ENCODE data around the gene SLC50A1. TPM values are rescaled to one million over a fixed set of nuclear protein-coding genes. Genes with fewer than 3 reads are reported as not detected.

The SLC50A1 gene, protein sequence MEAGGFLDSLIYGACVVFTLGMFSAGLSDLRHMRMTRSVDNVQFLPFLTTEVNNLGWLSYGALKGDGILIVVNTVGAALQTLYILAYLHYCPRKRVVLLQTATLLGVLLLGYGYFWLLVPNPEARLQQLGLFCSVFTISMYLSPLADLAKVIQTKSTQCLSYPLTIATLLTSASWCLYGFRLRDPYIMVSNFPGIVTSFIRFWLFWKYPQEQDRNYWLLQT
- 32.2 to 36.2 TPM (median 34.4 TPM) in 5 replicates for total RNA-seq (2022; extraction: Qiagen RNA extraction; ENCODE audit: low read depth)

GRCh38 chr1:155135415-155136028 is at the start of gene SLC50A1:
Gene SLC50A1 (plus strand): TSS chr1:155135852. CDS start chr1:155135912, 60 bp downstream.

DNA sequence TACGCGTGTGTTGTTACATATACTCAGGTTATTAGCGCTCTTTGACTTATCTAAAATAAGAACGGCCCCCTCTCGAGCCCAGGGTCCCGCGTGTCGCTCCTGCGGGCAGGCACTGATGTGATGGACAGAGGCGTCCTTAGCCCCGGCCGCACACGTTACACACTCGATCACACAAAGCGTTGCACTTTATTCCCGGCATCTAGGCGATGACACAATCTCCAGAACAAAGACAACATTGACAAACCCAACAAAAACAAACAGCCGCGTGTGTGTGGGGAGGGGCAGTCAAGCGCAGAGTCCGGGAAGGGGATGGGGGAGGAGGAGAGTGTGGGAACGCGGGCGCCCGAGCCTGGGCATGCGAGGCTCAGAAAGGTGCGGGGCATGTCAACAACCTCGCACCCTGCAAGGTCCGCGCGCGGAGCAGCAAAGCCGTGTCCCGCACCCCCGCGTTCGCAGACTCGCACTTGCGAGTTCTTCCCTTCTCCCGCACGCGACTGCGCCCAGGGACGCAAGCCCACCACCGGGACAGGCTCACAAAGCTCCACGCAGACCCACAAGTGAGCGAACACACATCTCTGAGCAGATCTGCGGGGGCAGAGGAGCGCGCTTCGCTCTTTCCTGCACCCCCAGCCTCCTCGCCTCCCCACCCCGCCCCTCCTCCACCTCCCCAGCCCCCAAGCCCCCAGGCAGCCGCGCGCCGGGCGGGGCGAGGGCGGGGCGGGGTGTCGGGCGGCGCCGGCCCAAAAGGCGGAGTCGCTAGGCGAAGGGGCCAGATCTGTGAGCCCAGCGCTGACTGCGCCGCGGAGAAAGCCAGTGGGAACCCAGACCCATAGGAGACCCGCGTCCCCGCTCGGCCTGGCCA is 8.3 kb upstream of the SLC50A1 start, which contains the start of gene EFNA1:
Gene EFNA1 (plus strand): TSS at position 772 of the 862 bp plus-strand sequence. CDS start 102 bp downstream, outside the sequence.

GRCh38 chr1:155139895-155140629 is 4.4 kb downstream of the SLC50A1 start, which contains the start of gene DPM3:
Gene DPM3 (minus strand): TSS chr1:155140531. CDS start chr1:155140240, 291 bp downstream.

DNA sequence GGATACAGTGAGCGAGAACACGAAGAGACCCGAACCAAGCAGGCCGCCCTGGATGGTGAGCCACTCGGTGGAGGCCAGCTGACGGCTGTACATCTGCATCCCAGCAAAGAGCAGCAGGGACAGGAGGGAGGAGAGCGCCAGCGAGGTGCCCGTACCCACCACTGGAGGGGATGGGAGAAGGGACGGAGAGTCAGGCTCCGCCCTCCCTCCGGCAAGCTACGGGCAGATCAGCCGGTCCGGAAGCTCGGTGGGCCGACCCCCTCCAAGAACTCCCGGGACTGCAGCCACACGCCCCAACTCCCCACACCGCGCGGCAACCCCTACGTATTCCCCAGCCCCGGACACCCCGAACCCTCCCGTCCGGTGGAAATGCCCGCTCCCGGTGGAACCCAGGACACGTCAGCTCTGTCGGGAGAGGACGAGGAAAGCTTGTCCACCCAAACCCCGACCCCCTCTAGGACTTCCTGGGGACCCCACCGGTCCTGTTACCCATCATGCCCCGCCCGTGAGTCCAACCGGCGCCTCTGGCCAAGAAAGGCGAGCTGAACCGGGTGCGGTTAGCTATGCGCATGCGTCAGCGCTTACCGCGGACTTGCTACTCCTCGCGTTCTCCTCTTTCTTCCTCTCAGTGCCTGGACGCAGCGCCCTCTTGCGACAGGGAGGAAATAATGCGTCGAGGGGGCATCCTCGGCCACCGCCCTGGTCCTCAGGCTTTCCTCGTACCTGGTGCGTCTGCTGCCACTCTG is 37.3 kb downstream of the SLC50A1 start, which contains the start of gene KRTCAP2:
Gene KRTCAP2 (minus strand): TSS at position 573 of the 746 bp plus-strand sequence. CDS start 80 bp downstream, at position 493.

DNA sequence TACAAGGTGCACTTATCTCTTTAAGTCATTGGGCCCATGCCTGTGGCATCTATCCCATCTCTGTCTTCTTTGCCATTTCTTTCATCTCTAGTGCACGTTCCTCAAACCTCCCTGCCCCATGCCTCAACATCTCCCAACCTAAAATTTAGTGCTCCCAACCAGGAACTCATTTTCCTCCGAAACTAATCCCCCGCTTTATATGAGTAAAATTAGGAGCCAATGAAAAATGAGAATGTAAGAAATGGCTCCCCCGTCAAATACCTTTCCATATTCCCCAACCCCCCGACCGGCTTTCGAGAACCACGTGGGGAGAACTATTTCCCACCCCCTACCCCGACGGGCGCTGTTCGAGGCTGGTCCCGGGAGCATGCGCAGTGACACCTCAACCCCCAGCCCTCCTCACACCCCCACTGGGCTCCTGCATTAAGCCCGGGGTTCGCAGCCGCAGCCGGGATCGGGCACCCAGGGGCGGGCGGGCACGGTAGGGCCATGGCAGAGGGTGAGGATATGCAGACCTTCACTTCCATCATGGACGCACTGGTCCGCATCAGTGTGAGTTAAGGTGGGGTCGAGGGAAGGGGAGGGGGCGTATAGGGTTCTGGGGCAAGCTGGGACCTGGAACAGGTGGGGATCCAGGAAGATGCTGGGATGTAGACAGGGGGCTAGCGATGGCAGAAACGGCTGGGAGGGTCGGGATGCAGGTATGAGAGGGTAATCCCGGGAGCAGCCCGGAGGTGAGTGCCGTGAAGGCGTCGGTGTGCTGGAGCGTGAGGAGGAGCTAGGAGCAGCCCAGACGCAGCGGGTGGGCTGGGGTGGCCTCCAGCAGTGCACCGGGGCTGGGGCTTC is 38.0 kb downstream of the SLC50A1 start, which contains the start of gene TRIM46:
Gene TRIM46 (plus strand): TSS at position 372 of the 846 bp plus-strand sequence. CDS start 118 bp downstream, at position 490.

Other genes with a start within 250 kb of the SLC50A1 start
- gene PMVK, start 199.1 kb upstream of the SLC50A1 start, total RNA-seq (2022; extraction: Qiagen RNA extraction; ENCODE audit: low read depth), result 38.2 to 44.2 TPM (median 41.9 TPM) in 5 replicates
- 12.4 to 16.4 TPM (median 15.2 TPM) in 5 replicates for gene PBXIP1, start 179.8 kb upstream of the SLC50A1 start, total RNA-seq (2022; extraction: Qiagen RNA extraction; ENCODE audit: low read depth)
- 19.2 to 24.9 TPM (median 22.4 TPM) in 5 replicates for gene PYGO2, start 174.1 kb upstream of the SLC50A1 start, total RNA-seq (2022; extraction: Qiagen RNA extraction; ENCODE audit: low read depth)
- gene SHC1, start 165.1 kb upstream of the SLC50A1 start, total RNA-seq (2022; extraction: Qiagen RNA extraction; ENCODE audit: low read depth), result 128 to 148 TPM (median 144 TPM) in 5 replicates
- gene CKS1B, start 161.2 kb upstream of the SLC50A1 start, total RNA-seq (2022; extraction: Qiagen RNA extraction; ENCODE audit: low read depth), result 314 to 378 TPM (median 356 TPM) in 5 replicates
- 38.6 to 46.1 TPM (median 42.8 TPM) in 5 replicates for gene FLAD1, start 152.5 kb upstream of the SLC50A1 start, total RNA-seq (2022; extraction: Qiagen RNA extraction; ENCODE audit: low read depth)
- not detected in 5 replicates for gene LENEP, start 142.3 kb upstream of the SLC50A1 start, total RNA-seq (2022; extraction: Qiagen RNA extraction; ENCODE audit: low read depth)
- 16.3 to 24.6 TPM (median 22.0 TPM) in 5 replicates for gene ZBTB7B, start 133.1 kb upstream of the SLC50A1 start, total RNA-seq (2022; extraction: Qiagen RNA extraction; ENCODE audit: low read depth)
- 0.32 to 0.79 TPM (median 0.43 TPM) in 4 of 5 replicates, not detected in the other for gene DCST2, start 102.1 kb upstream of the SLC50A1 start, total RNA-seq (2022; extraction: Qiagen RNA extraction; ENCODE audit: low read depth)
- gene DCST1, start 102.0 kb upstream of the SLC50A1 start, total RNA-seq (2022; extraction: Qiagen RNA extraction; ENCODE audit: low read depth), result 0.02 TPM in 1 of 5 replicates, not detected in the others
- gene ADAM15, start 84.5 kb upstream of the SLC50A1 start, total RNA-seq (2022; extraction: Qiagen RNA extraction; ENCODE audit: low read depth), result 53.3 to 78.1 TPM (median 69.5 TPM) in 5 replicates
- 7.0 to 10.0 TPM (median 8.4 TPM) in 5 replicates for gene EFNA4, start 72.1 kb upstream of the SLC50A1 start, total RNA-seq (2022; extraction: Qiagen RNA extraction; ENCODE audit: low read depth)
- 2.3 to 5.0 TPM (median 4.7 TPM) in 5 replicates for gene EFNA3, start 57.0 kb upstream of the SLC50A1 start, total RNA-seq (2022; extraction: Qiagen RNA extraction; ENCODE audit: low read depth)
- 35.9 to 42.4 TPM (median 36.7 TPM) in 5 replicates for gene EFNA1, start 8.0 kb upstream of the SLC50A1 start, total RNA-seq (2022; extraction: Qiagen RNA extraction; ENCODE audit: low read depth)
- 63.4 to 108 TPM (median 93.8 TPM) in 5 replicates for gene DPM3, start 4.7 kb downstream of the SLC50A1 start, total RNA-seq (2022; extraction: Qiagen RNA extraction; ENCODE audit: low read depth)
- 200 to 262 TPM (median 243 TPM) in 5 replicates for gene KRTCAP2, start 37.5 kb downstream of the SLC50A1 start, total RNA-seq (2022; extraction: Qiagen RNA extraction; ENCODE audit: low read depth)
- gene TRIM46, start 38.0 kb downstream of the SLC50A1 start, total RNA-seq (2022; extraction: Qiagen RNA extraction; ENCODE audit: low read depth), result 1.2 to 1.6 TPM (median 1.5 TPM) in 5 replicates
- 7.8 to 10.1 TPM (median 9.5 TPM) in 5 replicates for gene THBS3, start 72.0 kb downstream of the SLC50A1 start, total RNA-seq (2022; extraction: Qiagen RNA extraction; ENCODE audit: low read depth)
- gene MTX1, start 72.8 kb downstream of the SLC50A1 start, total RNA-seq (2022; extraction: Qiagen RNA extraction; ENCODE audit: low read depth), result 66.1 to 77.7 TPM (median 70.8 TPM) in 5 replicates
- 25.8 to 40.1 TPM (median 36.2 TPM) in 5 replicates for gene ENTREP3, start 119.6 kb downstream of the SLC50A1 start, total RNA-seq (2022; extraction: Qiagen RNA extraction; ENCODE audit: low read depth)
- gene SCAMP3, start 126.5 kb downstream of the SLC50A1 start, total RNA-seq (2022; extraction: Qiagen RNA extraction; ENCODE audit: low read depth), result 91.8 to 138 TPM (median 132 TPM) in 5 replicates
- gene CLK2, start 137.7 kb downstream of the SLC50A1 start, total RNA-seq (2022; extraction: Qiagen RNA extraction; ENCODE audit: low read depth), result 21.7 to 30.7 TPM (median 27.5 TPM) in 5 replicates
- 2.9 to 5.8 TPM (median 4.5 TPM) in 5 replicates for gene HCN3, start 141.6 kb downstream of the SLC50A1 start, total RNA-seq (2022; extraction: Qiagen RNA extraction; ENCODE audit: low read depth)
- not detected in 5 replicates for gene PKLR, start 165.6 kb downstream of the SLC50A1 start, total RNA-seq (2022; extraction: Qiagen RNA extraction; ENCODE audit: low read depth)
- 159 to 171 TPM (median 162 TPM) in 5 replicates for gene FDPS, start 173.0 kb downstream of the SLC50A1 start, total RNA-seq (2022; extraction: Qiagen RNA extraction; ENCODE audit: low read depth)
- gene RUSC1, start 185.0 kb downstream of the SLC50A1 start, total RNA-seq (2022; extraction: Qiagen RNA extraction; ENCODE audit: low read depth), result 42.4 to 55.7 TPM (median 48.0 TPM) in 5 replicates